HG02571 (cell line): ENCODE measurements around the gene FBLN1.

Source experiments
- ATAC-seq: cut with Tn5 transposase; IDR thresholded peaks from one replicate; pipeline ENCODE4 v1.9.1; 2021; ENCODE audit warnings: mild to moderate bottlenecking, moderate library complexity; ENCODE audit not compliant: unreplicated experiment

FBLN1 gene

DNA sequence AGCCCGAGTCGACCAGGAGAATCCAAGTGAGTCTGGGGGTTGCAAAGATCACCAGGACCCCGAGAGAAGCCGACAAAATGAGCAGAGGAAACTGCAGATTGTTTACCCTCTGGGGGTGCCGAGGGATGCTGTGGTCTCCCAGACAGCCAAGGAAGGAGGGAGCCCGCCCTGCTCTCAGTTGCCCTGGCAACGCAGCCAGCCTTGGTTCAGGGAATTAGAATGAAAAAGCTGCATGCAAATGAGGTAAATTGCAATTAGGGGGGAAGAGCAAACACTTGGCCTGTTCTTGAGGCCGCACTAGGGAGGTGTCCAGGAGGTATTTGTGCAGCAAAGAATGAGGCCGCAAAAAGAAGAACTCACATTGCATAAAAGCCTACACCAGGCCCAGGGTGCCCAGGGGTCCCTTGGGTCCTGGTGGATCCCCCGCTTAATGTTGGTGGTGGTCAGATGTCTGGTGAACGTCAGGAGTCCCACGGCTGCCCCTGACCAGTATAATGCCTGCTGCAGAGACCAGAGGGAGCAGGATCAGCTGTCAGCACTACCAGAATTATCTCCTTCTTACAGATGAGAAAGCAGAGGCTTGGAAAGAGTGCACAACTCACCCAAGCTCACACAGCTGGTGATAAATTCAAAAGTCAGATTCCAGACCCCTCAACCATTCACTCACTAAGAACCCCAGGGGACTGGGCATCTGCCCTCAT is 128.6 kb downstream of the FBLN1 start:
- ATAC-seq, result no peak

DNA sequence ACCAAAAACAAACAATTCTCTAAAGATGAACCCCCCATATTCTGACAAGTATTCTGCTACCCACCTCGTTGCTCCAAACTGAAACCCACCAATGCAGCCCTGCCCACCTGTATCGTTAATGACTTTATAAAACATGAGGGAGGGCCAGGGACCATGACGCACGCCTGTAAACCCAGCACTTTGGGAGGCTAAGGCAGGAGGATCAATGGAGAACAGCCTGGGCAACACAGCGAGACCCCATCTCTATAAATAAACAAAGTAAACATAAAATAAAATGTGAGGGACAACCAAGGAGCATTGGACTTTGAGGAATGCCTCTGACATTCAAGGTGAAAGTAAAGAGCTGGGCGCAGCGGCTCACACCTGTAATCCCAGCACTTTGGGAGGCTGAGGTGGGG is 129.2 kb downstream of the FBLN1 start:
- no peak for ATAC-seq

DNA sequence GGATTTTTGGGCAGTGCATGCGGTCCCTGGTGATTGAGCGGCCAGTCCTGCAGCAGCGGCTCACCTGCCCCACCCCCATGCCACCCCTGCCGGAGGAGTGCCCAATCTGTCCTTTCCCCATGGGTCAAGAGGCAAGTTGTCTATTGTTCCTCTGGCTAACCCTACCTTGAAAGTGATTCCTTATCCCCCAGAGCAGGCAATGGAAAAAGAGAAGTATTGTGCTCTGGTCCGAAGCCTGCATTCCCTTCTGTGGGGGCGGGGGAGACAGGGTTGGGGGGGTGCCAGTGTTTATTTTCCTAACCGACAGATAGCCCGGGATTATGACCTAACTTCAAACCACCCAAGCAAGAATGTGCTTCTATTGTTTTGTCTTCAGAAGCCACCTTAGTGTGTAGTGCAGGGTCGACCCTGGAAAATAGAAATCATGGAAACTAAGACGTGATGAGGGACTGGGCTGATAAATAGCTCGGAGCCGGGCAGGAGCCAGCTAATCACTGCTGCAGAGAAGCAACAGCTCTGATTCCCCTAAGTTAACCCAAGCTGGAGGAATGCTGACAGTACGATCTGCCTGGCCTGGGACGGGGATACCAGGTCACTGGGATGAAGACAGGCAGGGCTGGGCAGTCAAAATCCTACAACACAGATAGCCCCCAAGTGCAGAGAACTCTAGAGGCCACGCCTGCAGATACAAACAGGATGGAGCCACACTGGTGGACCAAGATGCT is 130.3 kb downstream of the FBLN1 start:
- no peak for ATAC-seq

DNA sequence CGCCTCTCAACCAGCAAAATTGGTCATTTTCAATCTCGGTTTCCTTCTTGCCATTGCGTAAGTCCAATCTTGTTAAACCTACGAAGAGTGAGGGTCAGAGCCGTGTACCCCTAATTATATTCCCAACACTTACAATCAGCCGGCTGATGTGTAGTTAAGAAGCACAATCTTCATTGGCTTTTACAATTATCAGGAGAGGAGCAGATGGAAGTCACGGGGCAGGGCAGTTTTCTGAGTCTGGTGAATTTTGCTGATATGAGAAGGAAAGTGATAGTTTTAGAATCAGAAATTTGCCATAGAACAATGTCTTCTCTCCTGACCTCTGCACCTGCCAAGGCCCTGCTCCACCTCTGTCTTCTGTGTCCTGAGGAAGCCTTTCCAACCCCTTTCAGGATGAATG is 134.0 kb downstream of the FBLN1 start:
- ATAC-seq, result no peak

DNA sequence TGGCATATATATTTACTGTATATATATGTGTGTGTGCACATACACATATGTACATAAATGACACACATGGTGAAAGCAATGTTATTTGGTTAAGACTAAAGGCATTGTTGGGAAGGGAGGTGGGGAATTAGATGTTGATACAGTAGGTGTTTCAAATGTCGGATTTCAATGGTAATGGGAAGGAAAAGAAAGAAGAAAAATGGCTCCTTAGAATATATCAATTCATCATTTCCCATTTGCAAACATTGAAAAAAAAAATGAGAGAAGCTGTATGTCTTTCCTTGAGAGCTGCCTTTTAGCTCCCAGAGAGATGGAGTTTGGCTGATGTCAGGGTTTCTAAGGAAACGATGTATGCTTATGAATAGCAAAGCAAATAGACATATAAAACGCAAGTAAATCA is 135.5 kb downstream of the FBLN1 start:
- ATAC-seq, result no peak

DNA sequence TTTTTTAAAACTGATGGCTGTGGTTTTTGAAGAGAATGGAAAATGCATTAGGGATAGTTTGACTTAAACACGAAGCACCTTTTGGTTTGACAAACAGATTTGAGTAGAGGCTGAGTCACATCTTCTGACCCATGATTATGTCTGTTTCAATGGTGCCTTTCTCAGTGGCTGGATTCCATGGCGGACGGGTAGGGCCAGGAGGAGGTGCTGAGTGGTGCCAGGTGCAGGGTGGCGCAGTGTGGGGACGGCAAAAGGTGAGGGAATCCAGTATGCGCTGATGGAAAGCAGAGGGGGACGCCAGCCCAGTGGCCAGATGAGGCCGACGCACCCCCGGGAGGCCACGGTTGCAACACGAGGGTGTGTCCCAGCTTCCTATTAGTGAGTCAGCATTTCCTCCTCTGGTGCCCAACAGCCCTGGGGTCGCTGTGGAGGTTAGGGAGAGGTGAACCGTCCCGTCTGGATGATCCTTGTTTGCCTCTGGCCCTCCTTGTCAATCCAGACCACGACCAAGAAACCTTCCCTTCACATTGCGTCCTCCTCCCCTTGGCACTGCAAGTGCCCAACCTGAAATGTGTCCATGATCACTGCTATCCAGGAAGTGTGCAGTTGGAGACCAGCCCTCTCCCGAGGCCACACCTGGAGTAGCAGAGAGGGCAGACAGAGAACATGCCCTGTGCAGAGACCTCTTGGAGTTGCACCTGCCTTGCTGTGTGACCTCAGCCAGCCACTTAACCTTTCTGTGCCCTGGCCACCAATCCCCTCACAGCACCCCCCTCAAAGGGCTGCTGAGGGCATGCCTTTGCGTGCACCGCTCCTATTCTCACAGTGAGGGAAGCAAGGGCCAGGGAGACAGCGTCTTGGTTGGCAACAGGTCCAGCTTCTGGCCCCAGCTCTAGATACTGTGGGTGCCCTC is 136.4 kb downstream of the FBLN1 start:
- no peak for ATAC-seq

DNA sequence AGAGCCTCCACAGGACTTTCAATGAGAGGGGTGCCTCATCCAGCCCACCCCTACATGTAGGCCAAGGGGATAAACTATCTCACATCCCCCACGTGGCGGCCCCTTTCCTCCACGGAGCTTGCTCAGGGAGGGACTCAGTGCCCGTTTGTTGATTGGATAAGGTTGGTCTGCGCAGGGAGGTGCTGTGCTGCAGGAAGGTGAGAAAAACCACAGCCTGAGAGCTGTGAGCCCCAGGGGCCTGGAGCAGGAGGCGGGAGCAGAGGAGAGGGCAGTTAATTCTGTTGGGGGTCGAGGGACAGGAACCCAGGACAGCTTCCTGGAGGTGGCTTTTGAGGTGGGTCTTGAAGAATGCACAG is 137.0 kb downstream of the FBLN1 start:
- no peak for ATAC-seq

DNA sequence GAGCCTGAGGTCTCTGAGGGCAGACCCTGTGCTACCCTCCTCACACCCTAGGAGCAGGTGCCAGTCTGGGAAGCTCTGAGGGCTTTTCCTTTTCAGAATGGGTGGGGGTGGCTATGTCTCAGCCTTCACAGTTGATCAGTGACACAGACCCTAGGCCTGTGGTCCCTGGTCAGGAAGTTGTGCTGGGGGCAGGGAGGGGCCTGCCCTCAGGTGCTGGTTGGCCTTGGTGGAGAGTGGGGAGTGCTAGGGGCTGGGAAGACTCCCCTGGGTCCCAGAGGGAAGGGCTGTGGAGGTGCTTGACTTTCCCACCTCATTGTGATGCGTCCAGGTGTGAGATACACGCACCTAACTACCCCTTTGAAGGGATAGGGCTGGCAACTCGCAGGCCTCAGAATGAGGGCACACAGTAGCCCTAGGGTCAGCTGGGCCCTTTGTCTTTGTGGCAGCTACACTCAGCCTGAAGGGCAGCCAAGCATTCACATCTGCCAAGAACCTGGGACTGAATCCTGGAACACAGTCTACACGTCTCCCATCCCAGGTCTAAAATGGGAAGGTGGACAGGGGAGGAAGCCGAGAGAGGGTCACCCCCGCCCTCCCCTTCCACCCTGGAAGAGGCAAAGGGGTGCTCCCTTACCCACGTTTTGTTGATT is 137.7 kb downstream of the FBLN1 start:
- ATAC-seq, result no peak

DNA sequence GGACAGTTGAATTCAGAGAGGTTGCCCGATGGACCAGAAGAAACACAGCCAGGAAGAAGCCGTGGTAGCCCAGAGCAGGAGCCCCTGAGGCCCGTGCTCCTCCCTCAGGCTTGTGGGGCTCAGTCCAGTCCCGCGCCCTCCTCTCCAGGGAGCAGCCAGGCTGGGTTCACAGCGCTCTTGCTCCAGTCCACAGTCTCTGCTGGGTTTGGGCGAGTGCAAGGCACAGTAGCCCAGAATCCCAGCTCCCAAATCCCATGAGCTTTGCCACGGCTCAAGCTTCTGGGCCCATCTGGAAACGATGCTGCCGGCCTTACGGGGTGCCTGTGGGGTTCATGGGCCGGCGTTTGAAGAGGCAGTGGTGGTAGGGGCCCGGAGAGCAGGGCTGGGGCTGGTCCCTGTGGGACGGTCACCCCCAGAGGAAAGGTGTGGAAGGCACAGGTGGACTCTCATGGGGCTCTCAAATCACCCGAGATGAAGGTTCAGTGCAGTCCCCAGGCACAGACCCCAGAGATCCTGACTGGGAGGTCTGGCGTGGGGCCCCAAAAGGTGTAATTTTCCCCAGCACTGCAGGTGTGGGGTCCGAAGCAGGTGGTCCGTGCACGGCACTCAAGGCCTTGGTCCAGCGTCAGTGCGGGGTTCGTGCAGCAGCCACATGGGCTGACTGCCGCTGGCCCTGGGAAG is 138.4 kb downstream of the FBLN1 start:
- no peak for ATAC-seq

DNA sequence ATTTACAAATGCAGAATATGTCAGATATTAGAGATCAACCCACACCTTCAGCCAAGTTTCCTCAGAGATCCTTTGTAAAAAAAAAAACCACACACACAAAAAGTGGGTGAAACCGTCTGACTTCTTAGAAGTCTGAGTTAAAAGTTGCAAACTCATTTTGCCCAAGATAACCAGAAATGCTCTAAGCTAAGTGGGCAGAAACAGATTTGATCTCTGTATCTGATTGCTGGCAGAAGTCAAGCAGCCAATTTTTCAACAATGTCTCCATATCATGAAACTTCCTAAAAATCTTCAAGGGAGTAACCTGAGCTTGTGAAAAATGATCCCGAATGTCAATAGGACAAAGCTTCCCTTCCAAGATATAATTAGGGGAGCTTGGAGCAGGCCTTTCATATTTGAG is 140.3 kb downstream of the FBLN1 start:
- ATAC-seq, result no peak

DNA sequence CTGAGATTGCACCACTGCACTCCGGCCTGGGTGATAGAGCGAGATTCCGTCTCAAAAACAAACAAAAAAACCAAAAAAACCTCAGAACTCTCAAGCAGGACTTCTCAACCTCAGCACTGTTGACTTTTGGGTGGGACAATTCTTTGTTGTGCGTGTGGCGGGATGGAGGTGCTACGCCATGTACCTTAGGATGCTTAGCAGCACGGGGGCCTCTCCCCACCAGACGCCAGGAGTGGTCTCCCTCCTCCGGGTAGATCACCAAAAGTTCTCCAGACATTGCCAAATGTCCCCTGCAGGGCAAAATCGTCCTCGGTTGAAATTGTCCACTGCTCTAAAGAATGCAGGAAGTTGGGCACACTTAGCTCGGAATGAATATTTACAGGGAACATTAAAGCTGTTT is 142.0 kb downstream of the FBLN1 start:
- ATAC-seq, result no peak

DNA sequence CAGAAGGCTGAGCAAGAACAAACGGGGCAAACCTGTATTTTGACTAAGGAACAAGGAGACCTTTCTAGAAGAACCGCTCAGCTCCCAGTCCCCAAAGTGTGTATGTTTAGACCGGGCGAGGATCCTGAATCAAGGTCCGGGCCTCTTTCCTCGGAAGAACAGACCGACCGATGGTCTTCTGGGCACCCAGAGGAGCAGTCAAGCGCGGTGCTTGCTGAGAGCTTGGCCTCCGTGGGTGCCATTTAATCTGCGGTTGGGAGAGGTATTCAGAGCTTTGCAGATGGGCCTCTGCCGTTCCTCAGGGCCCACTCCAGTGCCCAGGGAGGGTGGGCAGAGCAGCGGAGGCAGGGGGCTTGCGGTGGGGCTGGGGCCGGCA is 142.5 kb downstream of the FBLN1 start:
- no peak for ATAC-seq

DNA sequence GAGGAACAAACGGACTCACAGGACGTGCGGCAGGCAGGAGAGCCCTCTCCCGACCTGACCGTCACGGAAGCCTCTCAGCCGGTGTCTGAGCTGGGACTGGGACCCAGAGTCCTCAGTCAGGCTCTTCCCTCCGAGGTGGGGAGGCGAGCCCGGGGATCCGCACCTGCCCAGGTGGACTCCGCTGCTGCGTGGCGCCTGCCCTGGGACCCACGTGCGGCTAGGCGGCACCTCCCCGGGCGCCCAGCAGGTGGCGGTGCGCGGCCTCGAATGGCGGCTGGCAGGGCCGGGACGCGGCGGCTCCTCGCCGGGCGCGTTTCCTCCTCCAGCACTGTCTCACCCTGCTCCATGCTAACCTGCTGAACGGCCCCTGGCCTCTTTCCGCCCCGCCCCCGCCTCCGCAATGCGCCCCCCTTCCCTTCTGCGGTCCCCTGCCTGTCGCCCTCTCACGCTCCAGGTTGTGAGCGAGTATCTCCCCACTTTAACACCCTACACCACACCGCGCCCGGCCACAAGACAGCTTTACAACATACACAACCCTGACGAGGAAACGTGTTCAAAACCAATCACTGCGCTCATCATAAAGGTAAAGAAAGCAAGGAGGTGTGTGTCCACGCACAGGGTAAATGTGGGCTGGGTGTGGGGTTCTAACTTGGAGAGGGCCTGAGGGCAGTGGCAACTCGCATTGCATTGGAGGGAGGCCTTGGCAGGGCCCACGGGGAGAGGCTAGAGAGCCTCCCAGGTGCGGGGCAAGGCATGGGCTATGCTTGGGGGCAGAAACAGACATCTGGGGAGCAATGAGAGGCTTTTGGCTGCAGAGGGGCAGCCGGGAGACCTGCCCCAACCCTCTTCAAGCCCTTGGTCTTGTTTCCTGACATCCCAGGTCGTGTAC is 143.1 kb downstream of the FBLN1 start:
- ATAC-seq, result no peak

DNA sequence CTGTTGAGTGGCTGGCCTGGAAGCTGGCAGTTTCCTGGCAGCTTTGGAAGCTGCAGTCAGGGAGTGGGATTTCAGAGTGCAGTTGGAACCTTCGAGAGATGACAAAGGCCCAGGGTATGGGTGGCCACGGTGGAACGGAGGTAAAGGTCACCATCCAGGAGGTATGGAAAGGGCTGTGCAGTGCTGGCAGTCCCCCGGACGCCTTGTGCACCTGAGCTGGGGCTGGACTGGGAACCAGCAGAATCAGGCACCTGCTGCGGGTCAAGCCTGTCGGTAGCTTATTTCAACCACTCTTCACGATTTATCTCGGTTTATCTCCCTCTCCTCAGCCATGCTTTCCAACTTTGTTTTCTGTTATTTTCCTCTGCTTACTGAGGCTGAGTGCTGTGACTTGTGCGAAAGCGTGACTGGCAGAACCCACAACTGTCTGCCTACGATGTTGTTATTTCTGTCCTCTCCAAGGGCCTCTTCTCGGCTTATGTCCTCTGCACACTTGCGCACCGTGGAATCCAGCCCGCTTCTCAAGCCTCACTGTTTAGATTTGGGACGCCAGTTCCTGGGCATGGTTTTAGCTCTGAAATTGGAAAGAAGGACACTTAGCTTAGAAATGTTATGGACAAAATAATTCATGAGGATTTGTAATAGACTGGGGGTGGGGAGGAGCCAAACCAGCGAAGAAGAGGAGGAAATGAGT is 145.0 kb downstream of the FBLN1 start:
- no peak for ATAC-seq

DNA sequence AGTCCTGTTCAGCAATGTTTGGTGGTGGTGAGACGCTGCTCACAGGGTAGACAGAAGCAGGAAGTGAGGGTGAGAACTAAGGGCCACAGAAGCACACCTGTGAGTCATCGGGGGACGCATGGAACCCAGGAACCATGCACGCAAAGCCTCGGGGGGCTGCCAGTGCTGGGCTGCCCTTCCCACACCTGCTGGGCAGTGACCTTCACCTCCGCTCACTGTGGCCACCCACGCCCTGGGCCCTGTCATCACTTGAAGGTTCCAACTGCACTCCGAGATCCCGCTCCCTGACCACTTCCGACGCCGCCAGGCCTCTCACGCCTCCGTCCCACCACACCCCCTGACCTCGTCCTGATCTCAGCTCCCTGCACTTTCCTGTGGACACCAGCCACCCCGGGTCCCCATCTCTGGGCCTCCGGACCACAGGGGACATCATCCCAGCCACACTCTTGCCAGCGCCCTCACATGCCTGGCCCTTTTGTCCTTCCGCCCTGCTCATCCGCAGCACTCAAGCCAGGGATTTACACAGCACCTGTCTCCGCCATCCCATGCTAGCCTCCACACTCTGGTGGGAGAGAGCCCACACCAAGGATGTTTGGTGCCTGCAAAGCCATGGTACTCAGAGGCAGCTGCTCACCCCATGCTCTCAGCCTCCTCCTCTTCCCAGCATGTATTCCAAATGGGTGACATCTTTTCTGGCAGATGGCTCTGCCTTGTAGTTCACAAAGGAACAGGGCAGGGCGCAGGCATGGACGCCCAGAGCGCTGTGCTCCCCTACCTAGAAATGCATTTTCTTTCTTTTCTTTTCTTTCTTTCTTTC is 145.8 kb downstream of the FBLN1 start:
- ATAC-seq, result no peak

DNA sequence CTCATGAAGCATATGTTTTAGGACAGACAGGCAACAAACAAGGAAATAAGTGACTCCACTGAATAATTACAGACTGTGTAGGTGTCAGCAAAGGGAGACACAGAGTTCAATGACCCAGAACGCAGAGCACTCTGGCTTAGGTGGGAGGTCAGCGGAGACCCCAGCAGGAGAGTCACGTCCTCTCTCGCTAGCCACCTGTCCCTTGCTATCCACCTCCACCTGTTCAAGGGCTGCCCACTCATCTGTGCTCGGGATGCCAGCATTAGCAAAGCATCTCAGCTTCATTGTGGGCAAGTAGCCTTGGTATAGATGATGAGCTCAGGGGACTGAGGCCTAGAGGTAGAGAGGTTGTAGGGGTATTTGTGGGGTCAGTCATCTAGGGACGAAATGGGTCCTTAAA is 147.1 kb downstream of the FBLN1 start:
- no peak for ATAC-seq

DNA sequence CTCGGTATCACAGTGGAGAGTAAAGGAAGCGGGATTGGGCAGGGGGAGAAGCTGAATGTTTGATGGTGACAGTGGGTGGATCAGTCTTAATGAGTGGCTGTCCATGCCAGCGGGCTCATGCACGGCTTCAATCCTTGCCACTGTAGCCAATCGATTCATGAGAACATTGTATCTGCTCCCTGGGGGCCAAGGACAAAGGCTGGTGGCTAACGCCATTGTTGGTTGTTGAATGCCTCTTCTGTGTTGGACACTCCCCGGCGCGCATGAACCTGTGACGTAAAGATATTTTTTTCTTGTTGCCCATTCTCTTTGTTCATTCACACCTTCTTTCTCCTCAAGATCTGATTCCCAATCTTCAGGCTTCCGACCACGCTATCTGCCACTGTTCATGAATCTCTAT is 148.0 kb downstream of the FBLN1 start:
- no peak for ATAC-seq
